Neutrophil (primary cell): Measurements from ENCODE around the gene C11orf65.

Experiments used
- H3K27ac ChIP-seq: fragments of 200-600 bp; sonication (generic); 2 replicates; pipeline ENCODE4 v1.5.1; 2016; ENCODE audit warnings: mild to moderate bottlenecking, moderate library complexity
- H3K27me3 ChIP-seq: fragments of 200-600 bp; sonication (generic); 2 replicates; pipeline ENCODE4 v1.6.0; 2016; ENCODE audit warnings: mild to moderate bottlenecking
- H3K36me3 ChIP-seq: fragments of 200-600 bp; sonication (generic); 2 replicates; pipeline ENCODE4 v1.5.1; 2017
- H3K4me1 ChIP-seq, 2 experiments: fragments of 200-600 bp in 1 of 2; sonication (generic) in 1 of 2; 1 replicate in 1 of 2; 2 replicates in 1 of 2; pipeline versions ENCODE4 v1.5.1 to v1.6.1; 2013 to 2016; ENCODE audit warnings: low read depth in 1 of 2, low read length in 1 of 2, mild to moderate bottlenecking in 1 of 2, moderate library complexity in 1 of 2; ENCODE audit not compliant: control insufficient read depth in 1 of 2, insufficient read depth in 1 of 2
- H3K4me3 ChIP-seq, 2 experiments: fragments of 200-600 bp in 1 of 2; sonication (generic) in 1 of 2; 1 replicate in 1 of 2; 2 replicates in 1 of 2; pipeline ENCODE4 v1.5.1; 2013 to 2016; ENCODE audit warnings: low read depth in 1 of 2, low read length in 1 of 2, mild to moderate bottlenecking in 1 of 2, moderate library complexity in 1 of 2
- H3K9me3 ChIP-seq: fragments of 200-600 bp; sonication (generic); 2 replicates; pipeline ENCODE4 v1.5.1; 2016
- TF ChIP-seq, protein P1 (sequence below): fragments of 200-600 bp; sonication (generic); IDR thresholded peaks from 2 replicates; pipeline ENCODE4 v1.5.1; 2016; ENCODE audit warnings: antibody characterized with exemption

The C11orf65 gene

DNA sequence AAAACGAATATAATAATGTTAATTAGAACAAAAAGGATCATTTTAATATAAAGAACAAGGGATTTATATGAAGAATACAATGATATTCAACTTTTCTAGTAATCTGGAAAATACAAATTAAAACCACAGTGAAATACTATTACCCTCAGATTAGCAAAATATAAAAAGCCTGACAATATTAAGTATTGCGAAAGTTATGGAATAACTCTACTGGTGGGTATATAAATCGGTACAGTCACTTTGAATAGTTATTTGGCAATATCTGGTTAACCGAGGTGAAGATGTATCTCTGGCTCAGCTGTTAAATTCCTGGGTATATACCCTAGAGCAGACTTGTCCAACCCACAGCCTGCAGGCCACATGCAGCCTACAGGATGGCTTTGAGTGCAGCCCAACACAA is 125.7 kb downstream of the C11orf65 start:
- TF ChIP-seq, protein P1, sequence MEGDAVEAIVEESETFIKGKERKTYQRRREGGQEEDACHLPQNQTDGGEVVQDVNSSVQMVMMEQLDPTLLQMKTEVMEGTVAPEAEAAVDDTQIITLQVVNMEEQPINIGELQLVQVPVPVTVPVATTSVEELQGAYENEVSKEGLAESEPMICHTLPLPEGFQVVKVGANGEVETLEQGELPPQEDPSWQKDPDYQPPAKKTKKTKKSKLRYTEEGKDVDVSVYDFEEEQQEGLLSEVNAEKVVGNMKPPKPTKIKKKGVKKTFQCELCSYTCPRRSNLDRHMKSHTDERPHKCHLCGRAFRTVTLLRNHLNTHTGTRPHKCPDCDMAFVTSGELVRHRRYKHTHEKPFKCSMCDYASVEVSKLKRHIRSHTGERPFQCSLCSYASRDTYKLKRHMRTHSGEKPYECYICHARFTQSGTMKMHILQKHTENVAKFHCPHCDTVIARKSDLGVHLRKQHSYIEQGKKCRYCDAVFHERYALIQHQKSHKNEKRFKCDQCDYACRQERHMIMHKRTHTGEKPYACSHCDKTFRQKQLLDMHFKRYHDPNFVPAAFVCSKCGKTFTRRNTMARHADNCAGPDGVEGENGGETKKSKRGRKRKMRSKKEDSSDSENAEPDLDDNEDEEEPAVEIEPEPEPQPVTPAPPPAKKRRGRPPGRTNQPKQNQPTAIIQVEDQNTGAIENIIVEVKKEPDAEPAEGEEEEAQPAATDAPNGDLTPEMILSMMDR = no peak
- H3K4me3 ChIP-seq = no peak overlapping the region
- peaks cover 78% of the 10 kb centered on the region for H3K36me3 ChIP-seq
- no peak overlapping the region for H3K27ac ChIP-seq
- H3K4me1 ChIP-seq = no peaks in the 10 kb centered on the region
- no peaks in the 10 kb centered on the region for H3K27me3 ChIP-seq
- no peaks in the 10 kb centered on the region for H3K9me3 ChIP-seq

- Histone ChIP-seq H3K36me3 (peaks cover 78% of the 10 kb centered on the region), H3K27me3 (no peaks in the 10 kb centered on the region), H3K4me3 (no peak overlapping the region), H3K4me1 (no peaks in the 10 kb centered on the region), H3K9me3 (no peaks in the 10 kb centered on the region), H3K27ac (no peak overlapping the region)
- TF ChIP-seq, protein P1 = no peak
Measured at GRCh38 chr11:108340973-108341372, 126.4 kb downstream of the C11orf65 start.

- Histone ChIP-seq H3K9me3 (no peaks in the 10 kb centered on the region), H3K27ac (no peak overlapping the region), H3K27me3 (no peaks in the 10 kb centered on the region), H3K4me1 (no peaks in the 10 kb centered on the region), H3K4me3 (no peak overlapping the region), H3K36me3 (peaks cover 80% of the 10 kb centered on the region)
- TF ChIP-seq, protein P1 = no peak
Measured at GRCh38 chr11:108338750-108339149, 128.6 kb downstream of the C11orf65 start.

DNA sequence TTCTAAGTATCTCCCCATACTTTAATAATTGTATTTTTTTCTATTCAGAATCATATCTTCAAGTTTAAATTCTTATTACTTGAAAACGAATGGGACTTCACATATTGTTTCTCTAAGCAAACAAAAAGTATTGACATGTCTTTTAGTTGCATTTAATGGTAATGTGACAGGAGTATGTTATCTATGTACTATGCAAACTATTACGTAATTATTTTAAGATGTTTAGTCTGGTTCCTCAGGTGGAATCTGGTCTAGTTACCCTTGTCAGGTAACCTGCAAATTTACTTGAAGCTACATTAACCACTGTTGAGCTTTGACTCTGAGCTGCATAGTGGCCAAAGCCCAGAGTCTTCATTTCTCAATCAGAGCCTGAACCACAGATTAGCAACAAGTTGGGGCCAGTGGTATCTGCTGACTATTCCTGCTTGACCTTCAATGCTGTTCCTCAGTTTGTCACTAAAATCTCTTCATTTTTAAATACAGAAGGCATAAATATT is 133.9 kb downstream of the C11orf65 start:
- Histone ChIP-seq H3K36me3 (peaks cover 100% of the 10 kb centered on the region), H3K9me3 (no peaks in the 10 kb centered on the region), H3K27ac (no peak overlapping the region), H3K27me3 (no peaks in the 10 kb centered on the region), H3K4me1 (no peaks in the 10 kb centered on the region), H3K4me3 (no peak overlapping the region)
- TF ChIP-seq, protein P1 = no peak
